SK-N-SH (cell line): ENCODE results near the gene ZP2.

ENCODE experiments used
- CTCF ChIP-seq: fragments of 200-600 bp; sonication (generic); IDR thresholded peaks from 2 replicates; pipeline ENCODE4 v1.6.1; 2017; ENCODE audit warnings: antibody characterized with exemption, mild to moderate bottlenecking, moderate library complexity
- EP300 ChIP-seq, 2 experiments: IDR thresholded peaks; 2 replicates each; pipeline versions ENCODE4 v1.4.0 to v1.6.1; 2012; ENCODE audit warnings: borderline replicate concordance in 1 of 2, low read depth in 1 of 2, low read length in 1 of 2
- EZH2phosphoT487 ChIP-seq: fragments of 200-600 bp; sonication (generic); IDR thresholded peaks from 2 replicates; pipeline ENCODE4 v1.6.1; 2017; ENCODE audit warnings: low read depth, mixed run types, mild to moderate bottlenecking, antibody characterized with exemption, moderate library complexity, borderline replicate concordance
- GATA2 ChIP-seq: sonication (generic); formaldehyde crosslinking; IDR thresholded peaks from 2 replicates; pipeline ENCODE4 v1.5.0; 2020; ENCODE audit warnings: mild to moderate bottlenecking, missing genetic modification reagents
- JUND ChIP-seq: IDR thresholded peaks from 2 replicates; pipeline ENCODE4 v1.4.0; 2012
- NRF1 ChIP-seq: IDR thresholded peaks from 2 replicates; pipeline ENCODE4 v1.6.1; 2012; ENCODE audit warnings: low read depth, mild to moderate bottlenecking, low read length
- RCOR1 ChIP-seq: fragments of 150-350 bp; IDR thresholded peaks from 2 replicates; pipeline ENCODE4 v1.6.1; 2017; ENCODE audit warnings: antibody characterized with exemption, low read length
- SIN3A ChIP-seq: IDR thresholded peaks from 2 replicates; pipeline ENCODE4 v1.6.1; 2012; ENCODE audit warnings: low read depth, mild to moderate bottlenecking, low read length, moderate library complexity, borderline replicate concordance
- TAF1 ChIP-seq: IDR thresholded peaks from 2 replicates; pipeline ENCODE4 v1.6.1; 2012; ENCODE audit warnings: low read depth, mild to moderate bottlenecking, low read length, moderate library complexity, borderline replicate concordance
- YY1 ChIP-seq: IDR thresholded peaks from 2 replicates; pipeline ENCODE4 v1.4.0; 2012; ENCODE audit warnings: low read depth, mild to moderate bottlenecking
- TF ChIP-seq, protein P1 (sequence below): IDR thresholded peaks from 2 replicates; pipeline ENCODE4; 2012

- no peak for TF ChIP-seq CTCF
- no peak for TF ChIP-seq YY1
- no peak for TF ChIP-seq EP300 (IDR thresholded peaks at IDR 0.05; ENCODE audit: borderline replicate concordance in 1 of 2, low read depth in 1 of 2, low read length in 1 of 2)
- no peak for TF ChIP-seq NRF1
- no peak for TF ChIP-seq EZH2phosphoT487
- TF ChIP-seq, protein P1, sequence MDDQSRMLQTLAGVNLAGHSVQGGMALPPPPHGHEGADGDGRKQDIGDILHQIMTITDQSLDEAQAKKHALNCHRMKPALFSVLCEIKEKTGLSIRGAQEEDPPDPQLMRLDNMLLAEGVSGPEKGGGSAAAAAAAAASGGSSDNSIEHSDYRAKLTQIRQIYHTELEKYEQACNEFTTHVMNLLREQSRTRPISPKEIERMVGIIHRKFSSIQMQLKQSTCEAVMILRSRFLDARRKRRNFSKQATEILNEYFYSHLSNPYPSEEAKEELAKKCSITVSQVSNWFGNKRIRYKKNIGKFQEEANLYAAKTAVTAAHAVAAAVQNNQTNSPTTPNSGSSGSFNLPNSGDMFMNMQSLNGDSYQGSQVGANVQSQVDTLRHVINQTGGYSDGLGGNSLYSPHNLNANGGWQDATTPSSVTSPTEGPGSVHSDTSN: no peak
- TF ChIP-seq JUND: no peak
- no peak for TF ChIP-seq RCOR1
- TF ChIP-seq SIN3A: no peak
- TF ChIP-seq GATA2 (CRISPR knock-in tag): no peak
- no peak for TF ChIP-seq TAF1
Observed at GRCh38 chr16:21250072-21250923, 38.9 kb upstream of the ZP2 start.
